ENCODE measurements around the gene TRPC6.

DNA sequence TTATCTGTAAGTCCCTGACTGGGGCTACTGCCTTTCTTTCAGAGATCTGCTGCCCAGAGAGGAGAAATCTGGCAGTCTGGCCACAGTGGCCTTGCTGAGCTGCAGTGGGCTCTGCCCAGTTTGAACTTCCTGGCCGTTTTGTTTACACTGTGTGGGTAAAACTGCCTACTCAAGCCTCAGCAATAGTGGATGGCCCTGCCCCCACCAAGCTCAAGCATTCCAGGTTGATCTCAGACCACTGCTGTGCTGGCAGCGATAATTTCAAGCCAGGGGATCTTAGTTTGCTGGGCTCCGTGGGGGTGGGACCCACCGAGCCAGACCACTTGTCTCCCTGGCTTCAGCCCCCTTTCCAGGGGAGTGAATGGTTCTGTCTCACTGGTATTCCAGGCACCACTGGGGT lies 117.5 kb downstream of the TRPC6 start:
- TF ChIP-seq, protein P1, sequence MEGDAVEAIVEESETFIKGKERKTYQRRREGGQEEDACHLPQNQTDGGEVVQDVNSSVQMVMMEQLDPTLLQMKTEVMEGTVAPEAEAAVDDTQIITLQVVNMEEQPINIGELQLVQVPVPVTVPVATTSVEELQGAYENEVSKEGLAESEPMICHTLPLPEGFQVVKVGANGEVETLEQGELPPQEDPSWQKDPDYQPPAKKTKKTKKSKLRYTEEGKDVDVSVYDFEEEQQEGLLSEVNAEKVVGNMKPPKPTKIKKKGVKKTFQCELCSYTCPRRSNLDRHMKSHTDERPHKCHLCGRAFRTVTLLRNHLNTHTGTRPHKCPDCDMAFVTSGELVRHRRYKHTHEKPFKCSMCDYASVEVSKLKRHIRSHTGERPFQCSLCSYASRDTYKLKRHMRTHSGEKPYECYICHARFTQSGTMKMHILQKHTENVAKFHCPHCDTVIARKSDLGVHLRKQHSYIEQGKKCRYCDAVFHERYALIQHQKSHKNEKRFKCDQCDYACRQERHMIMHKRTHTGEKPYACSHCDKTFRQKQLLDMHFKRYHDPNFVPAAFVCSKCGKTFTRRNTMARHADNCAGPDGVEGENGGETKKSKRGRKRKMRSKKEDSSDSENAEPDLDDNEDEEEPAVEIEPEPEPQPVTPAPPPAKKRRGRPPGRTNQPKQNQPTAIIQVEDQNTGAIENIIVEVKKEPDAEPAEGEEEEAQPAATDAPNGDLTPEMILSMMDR (conservative IDR thresholded peaks at IDR 0.05 in 1 of 2, IDR thresholded peaks at IDR 0.05 in 1 of 2; ENCODE audit: low read depth in 1 of 2, low read length in 2 of 2): no peak
- TF ChIP-seq EZH2 (IDR thresholded peaks at IDR 0.05; ENCODE audit: low read length, missing control alignments): no peak
